B cell (primary cell): ENCODE results near the gene ATXN3L.

Source experiments
- EZH2 ChIP-seq: IDR thresholded peaks from 2 replicates; pipeline ENCODE4 v1.6.1; 2012; ENCODE audit warnings: borderline replicate concordance, low read depth, mild to moderate bottlenecking, moderate library complexity, low read length; ENCODE audit not compliant: insufficient read depth, poor library complexity, severe bottlenecking
- TF ChIP-seq, protein P1 (sequence below): fragments of 200-600 bp; IDR thresholded peaks from one replicate; pipeline ENCODE4 v1.8.0; 2022; ENCODE audit warnings: antibody characterized with exemption, mild to moderate bottlenecking

GRCh38 chrX:13330446-13330845 lies 10.6 kb upstream of the ATXN3L start:
- TF ChIP-seq EZH2: no peak
- TF ChIP-seq, protein P1, sequence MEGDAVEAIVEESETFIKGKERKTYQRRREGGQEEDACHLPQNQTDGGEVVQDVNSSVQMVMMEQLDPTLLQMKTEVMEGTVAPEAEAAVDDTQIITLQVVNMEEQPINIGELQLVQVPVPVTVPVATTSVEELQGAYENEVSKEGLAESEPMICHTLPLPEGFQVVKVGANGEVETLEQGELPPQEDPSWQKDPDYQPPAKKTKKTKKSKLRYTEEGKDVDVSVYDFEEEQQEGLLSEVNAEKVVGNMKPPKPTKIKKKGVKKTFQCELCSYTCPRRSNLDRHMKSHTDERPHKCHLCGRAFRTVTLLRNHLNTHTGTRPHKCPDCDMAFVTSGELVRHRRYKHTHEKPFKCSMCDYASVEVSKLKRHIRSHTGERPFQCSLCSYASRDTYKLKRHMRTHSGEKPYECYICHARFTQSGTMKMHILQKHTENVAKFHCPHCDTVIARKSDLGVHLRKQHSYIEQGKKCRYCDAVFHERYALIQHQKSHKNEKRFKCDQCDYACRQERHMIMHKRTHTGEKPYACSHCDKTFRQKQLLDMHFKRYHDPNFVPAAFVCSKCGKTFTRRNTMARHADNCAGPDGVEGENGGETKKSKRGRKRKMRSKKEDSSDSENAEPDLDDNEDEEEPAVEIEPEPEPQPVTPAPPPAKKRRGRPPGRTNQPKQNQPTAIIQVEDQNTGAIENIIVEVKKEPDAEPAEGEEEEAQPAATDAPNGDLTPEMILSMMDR: no peak
